ENCODE measurements around the gene MPL. TPM values are rescaled to one million over a fixed set of nuclear protein-coding genes. Genes with fewer than 3 reads are reported as not detected.
A peak's percentile ranks its signal among the peaks of the same experiment; 100 is the strongest.

MPL gene
- total and polyA plus RNA-seq, 2 of the 13 experiments (the other 11 are each of a cell fraction or from before 2014, with no cell fraction given), result not detected

DNA sequence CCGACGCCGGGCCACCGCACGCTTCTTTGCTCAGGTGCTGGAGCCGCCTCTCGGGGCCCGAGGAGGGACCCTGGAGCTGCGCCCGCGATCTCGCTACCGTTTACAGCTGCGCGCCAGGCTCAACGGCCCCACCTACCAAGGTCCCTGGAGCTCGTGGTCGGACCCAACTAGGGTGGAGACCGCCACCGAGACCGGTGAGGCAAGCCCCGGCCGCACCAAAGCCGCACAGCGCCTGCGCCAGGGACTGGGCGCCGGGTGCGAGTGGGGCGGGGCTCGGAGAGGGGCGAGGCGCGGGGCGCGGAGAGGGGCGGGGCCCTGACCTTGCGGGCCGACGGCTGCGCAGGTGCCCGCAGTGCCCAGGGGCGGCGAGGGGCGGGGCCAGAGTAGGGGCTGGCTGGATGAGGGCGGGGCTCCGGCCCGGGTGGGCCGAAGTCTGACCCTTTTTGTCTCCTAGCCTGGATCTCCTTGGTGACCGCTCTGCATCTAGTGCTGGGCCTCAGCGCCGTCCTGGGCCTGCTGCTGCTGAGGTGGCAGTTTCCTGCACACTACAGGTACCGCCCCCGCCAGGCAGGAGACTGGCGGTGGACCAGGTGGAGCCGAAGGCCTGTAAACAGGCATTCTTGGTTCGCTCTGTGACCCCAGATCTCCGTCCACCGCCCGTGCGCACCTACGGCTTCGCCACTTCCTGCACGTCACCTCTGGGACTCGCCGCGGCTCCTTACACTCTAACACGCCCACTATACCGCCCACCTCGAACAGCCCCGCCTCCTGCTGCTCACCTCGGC lies 11.4 kb downstream of the MPL start (continued):
- TF ChIP-seq, protein P1, sequence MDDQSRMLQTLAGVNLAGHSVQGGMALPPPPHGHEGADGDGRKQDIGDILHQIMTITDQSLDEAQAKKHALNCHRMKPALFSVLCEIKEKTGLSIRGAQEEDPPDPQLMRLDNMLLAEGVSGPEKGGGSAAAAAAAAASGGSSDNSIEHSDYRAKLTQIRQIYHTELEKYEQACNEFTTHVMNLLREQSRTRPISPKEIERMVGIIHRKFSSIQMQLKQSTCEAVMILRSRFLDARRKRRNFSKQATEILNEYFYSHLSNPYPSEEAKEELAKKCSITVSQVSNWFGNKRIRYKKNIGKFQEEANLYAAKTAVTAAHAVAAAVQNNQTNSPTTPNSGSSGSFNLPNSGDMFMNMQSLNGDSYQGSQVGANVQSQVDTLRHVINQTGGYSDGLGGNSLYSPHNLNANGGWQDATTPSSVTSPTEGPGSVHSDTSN (CRISPR knock-in tag; IDR thresholded peaks at IDR 0.05; ENCODE audit: borderline replicate concordance), result no peak
- TF ChIP-seq, protein P2, sequence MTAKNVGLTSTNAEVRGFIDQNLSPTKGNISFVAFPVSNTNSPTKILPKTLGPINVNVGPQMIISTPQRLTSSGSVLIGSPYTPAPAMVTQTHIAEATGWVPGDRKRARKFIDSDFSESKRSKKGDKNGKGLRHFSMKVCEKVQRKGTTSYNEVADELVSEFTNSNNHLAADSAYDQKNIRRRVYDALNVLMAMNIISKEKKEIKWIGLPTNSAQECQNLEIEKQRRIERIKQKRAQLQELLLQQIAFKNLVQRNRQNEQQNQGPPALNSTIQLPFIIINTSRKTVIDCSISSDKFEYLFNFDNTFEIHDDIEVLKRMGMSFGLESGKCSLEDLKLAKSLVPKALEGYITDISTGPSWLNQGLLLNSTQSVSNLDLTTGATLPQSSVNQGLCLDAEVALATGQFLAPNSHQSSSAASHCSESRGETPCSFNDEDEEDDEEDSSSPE (CRISPR knock-in tag; IDR thresholded peaks at IDR 0.05), result peak; percentile 70

DNA sequence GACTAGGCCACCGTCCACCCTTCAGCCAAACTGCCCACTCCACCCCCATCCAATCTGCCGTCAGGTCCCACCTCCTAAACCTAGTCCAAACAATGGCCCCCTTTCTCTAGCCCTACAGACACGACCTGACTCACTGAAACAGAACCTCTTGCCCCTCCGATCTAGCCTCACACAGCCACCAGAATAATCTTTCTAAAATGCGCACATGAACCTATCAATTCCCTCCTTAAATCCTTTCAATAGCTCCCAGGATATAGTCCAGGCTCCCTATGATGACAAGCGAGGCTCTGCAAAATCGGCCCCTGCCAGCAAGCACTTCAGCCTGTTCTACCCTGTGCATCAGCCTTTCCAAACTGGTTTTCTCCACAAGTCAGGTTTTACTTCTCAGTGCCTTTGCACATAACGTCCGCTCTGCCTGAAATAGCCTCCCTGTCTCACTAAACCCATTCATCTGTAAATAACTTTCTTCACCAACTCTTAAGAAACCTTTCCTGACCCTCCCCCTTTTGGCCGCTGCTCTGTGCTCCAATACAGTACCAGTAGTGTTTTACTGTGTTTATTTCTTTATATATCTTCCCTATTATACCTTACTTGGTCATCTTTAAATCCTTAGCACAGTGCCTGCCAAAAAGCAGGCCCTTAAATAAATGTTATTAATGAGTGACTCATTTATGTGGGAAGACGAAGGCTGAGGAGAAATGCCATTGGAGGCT lies 12.1 kb downstream of the MPL start:
- H2AFZ ChIP-seq (ENCODE audit: low read length), result peak overlapping the region; percentile 57
- peak overlapping the region; percentile 97 for H3K4me2 ChIP-seq (ENCODE audit: low read depth, low read length)
- no peaks in the 10 kb centered on the region for H3K36me3 ChIP-seq (replicated peaks in 1 of 2; ENCODE audit: control insufficient read depth in 1 of 2, insufficient read depth in 2 of 2, low read length in 2 of 2)
- H3K4me1 ChIP-seq (ENCODE audit: insufficient read depth, low read length), result peaks cover 59% of the 10 kb centered on the region
- BruUV-seq (replicated peaks), result TSS peak; percentile 88
- POLR2A ChIA-PET, result interaction anchor here (1.9 to 4.1 kb wide), 3 partner anchors 8 to 143 kb away, joined by 4 to 32 read pairs (median 29); partner anchors contain the start of genes CDC20 and ELOVL1
- H3K9me3 ChIP-seq (ENCODE audit: low read length), result no peaks in the 10 kb centered on the region
- CTCF ChIA-PET (ENCODE audit: low intra/inter-chr PET ratio, low total read pairs), result no interaction called here
- H3K9ac ChIP-seq (ENCODE audit: insufficient read depth, low read depth, low read length), result peak overlapping the region; percentile 97
- no peak for DNase-seq (ENCODE audit: low spot score)
- no peaks in the 10 kb centered on the region for H4K20me1 ChIP-seq (ENCODE audit: insufficient read depth, low read length)
- 23% methylated on average over 11 of the region's 11 CpGs for WGBS (ENCODE audit: low lambda C conversion rate)
- peak; percentile 58 for FAIRE-seq
- intact Hi-C loops (cut with micrococcal nuclease; ENCODE audit: unreplicated experiment), result loop anchor here (5.0 kb wide), 1 partner anchor 112 kb away; no protein-coding TSS in a partner anchor
- ATAC-seq, result peak; percentile 6; the same call in 2 of the 3 replicates
- no peaks in the 10 kb centered on the region; a peak in 1 of 5 replicates for H3K27me3 ChIP-seq (ENCODE audit: control insufficient read depth in 1 of 2, insufficient read depth in 2 of 2, low read length in 2 of 2)
- H3K4me3 ChIP-seq (replicated peaks in 1 of 3; ENCODE audit: insufficient read depth in 1 of 3, low read depth in 2 of 3, low read length in 3 of 3), result peak overlapping the region; percentile 72 to 88 (median 86)
- peak overlapping the region; percentile 98 for H3K27ac ChIP-seq (ENCODE audit: extremely low read length, insufficient read depth, low read length)
- no peaks in the 10 kb centered on the region for H3K79me2 ChIP-seq (ENCODE audit: insufficient read depth, low read length)
- in situ Hi-C loops (cut with HindIII; ENCODE audit: extremely low pct_ligation_motif_present, low pct_unique_long_range_greater_than_20kb), result no loop called here
- no peak for TF ChIP-seq MIER2 (CRISPR knock-in tag; IDR thresholded peaks at IDR 0.05)
- TF ChIP-seq, protein P3, sequence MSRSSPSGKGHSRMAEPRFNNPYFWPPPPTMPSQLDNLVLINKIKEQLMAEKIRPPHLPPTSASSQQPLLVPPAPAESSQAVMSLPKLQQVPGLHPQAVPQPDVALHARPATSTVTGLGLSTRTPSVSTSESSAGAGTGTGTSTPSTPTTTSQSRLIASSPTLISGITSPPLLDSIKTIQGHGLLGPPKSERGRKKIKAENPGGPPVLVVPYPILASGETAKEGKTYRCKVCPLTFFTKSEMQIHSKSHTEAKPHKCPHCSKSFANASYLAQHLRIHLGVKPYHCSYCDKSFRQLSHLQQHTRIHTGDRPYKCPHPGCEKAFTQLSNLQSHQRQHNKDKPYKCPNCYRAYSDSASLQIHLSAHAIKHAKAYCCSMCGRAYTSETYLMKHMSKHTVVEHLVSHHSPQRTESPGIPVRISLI (CRISPR knock-in tag; IDR thresholded peaks at IDR 0.05; ENCODE audit: borderline replicate concordance), result no peak
- no peak for TF ChIP-seq TCF7L2 (IDR thresholded peaks at IDR 0.05; ENCODE audit: low read depth, low read length)
- 0 out of 2 replicates have a peak, but pooled peaks have one; percentile 27 for TF ChIP-seq MEF2D (CRISPR knock-in tag; IDR thresholded peaks at IDR 0.05)
- TF ChIP-seq ZMYM3 (CRISPR knock-in tag; IDR thresholded peaks at IDR 0.05), result peak; percentile 18; the same call in 1 of the 2 replicates
- TF ChIP-seq, protein P4, sequence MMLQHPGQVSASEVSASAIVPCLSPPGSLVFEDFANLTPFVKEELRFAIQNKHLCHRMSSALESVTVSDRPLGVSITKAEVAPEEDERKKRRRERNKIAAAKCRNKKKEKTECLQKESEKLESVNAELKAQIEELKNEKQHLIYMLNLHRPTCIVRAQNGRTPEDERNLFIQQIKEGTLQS (CRISPR knock-in tag; IDR thresholded peaks at IDR 0.05), result no peak
- no peak for TF ChIP-seq ZNF30 (CRISPR knock-in tag; IDR thresholded peaks at IDR 0.05)
- TF ChIP-seq, protein P5, sequence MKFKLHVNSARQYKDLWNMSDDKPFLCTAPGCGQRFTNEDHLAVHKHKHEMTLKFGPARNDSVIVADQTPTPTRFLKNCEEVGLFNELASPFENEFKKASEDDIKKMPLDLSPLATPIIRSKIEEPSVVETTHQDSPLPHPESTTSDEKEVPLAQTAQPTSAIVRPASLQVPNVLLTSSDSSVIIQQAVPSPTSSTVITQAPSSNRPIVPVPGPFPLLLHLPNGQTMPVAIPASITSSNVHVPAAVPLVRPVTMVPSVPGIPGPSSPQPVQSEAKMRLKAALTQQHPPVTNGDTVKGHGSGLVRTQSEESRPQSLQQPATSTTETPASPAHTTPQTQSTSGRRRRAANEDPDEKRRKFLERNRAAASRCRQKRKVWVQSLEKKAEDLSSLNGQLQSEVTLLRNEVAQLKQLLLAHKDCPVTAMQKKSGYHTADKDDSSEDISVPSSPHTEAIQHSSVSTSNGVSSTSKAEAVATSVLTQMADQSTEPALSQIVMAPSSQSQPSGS (CRISPR knock-in tag; IDR thresholded peaks at IDR 0.05), result no peak
- no peak for TF ChIP-seq CBX1 (IDR thresholded peaks at IDR 0.05; ENCODE audit: low read depth)
- TF ChIP-seq, protein P6, sequence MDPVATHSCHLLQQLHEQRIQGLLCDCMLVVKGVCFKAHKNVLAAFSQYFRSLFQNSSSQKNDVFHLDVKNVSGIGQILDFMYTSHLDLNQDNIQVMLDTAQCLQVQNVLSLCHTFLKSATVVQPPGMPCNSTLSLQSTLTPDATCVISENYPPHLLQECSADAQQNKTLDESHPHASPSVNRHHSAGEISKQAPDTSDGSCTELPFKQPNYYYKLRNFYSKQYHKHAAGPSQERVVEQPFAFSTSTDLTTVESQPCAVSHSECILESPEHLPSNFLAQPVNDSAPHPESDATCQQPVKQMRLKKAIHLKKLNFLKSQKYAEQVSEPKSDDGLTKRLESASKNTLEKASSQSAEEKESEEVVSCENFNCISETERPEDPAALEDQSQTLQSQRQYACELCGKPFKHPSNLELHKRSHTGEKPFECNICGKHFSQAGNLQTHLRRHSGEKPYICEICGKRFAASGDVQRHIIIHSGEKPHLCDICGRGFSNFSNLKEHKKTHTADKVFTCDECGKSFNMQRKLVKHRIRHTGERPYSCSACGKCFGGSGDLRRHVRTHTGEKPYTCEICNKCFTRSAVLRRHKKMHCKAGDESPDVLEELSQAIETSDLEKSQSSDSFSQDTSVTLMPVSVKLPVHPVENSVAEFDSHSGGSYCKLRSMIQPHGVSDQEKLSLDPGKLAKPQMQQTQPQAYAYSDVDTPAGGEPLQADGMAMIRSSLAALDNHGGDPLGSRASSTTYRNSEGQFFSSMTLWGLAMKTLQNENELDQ (CRISPR knock-in tag; IDR thresholded peaks at IDR 0.05; ENCODE audit: borderline replicate concordance), result no peak

All from HepG2 (cell line).